HG02970 (cell line): ENCODE measurements around the gene MFAP2.

Experiments used
- ATAC-seq: cut with Tn5 transposase; IDR thresholded peaks from one replicate; pipeline ENCODE4 v1.9.1; 2021; ENCODE audit warnings: mild to moderate bottlenecking, moderate library complexity, moderate number of reproducible peaks; ENCODE audit not compliant: unreplicated experiment, low FRiP score

Gene MFAP2

GRCh38 chr1:16981269-16981849 lies 939 bp upstream of the MFAP2 start:
- ATAC-seq, result no peak

GRCh38 chr1:16979475-16980327 lies 719 bp downstream of the MFAP2 start:
- no peak for ATAC-seq

- no peak for ATAC-seq
Observed at GRCh38 chr1:16978567-16979474, 1.6 kb downstream of the MFAP2 start.

GRCh38 chr1:16978139-16978538 lies 2.3 kb downstream of the MFAP2 start:
- no peak for ATAC-seq

- no peak for ATAC-seq
Observed at GRCh38 chr1:16977377-16977776, 3.0 kb downstream of the MFAP2 start.

DNA sequence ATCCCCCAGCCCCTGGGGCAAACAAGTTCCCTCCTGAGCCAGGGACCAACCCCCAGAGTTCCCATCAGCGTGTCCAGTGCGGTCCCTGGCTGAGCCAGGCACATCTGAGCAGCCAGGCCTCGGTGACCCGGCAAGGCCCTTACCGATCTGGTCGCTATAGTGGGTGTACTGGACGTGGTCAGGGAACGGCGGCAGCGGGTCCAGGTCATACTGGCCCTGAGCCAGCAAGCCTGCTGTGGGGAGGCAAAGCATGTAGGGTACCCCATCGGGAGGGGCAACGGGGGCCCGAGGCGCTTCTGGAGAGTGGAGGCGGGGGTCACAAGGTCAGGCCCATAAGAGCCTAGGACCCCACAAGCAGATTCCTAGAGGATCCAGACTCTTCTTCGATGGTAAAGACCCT lies 3.5 kb downstream of the MFAP2 start:
- ATAC-seq, result no peak

DNA sequence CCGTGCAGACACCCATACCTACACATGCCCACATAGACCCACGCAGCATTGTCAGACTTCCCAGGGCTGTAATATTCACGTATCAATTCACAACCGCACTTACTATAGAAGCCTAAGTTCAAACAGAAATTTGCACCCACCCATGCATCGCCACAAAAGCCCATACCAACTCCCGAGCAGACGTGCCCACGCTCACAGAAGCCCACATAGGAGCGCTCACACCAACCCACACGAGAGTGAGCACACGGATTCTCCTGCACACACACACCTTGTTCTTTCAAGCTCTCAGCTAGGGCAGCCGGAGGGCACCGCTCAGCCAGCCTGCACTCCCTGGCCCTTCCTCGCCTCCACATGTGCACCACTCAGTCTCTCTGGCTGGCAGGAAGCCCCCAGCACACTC lies 4.6 kb downstream of the MFAP2 start:
- no peak for ATAC-seq

DNA sequence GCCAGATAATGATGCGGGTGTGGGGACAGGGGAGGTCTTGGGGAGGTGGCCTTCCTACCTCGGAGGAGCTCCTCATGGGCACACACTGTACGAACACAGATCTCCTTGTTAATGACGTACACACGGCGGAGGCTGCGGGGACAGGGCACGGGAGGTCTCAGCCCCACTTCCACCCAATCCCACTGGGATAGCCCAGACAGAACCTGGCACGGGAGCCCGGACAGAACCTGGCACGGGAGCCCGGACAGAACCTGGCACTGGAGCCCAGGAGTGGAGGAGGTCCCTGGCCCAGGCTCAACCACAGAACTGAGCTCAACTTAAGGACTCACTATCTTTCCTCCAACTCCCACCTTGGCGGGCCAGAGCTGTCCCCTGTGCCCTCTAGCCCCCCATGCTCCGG lies 5.2 kb downstream of the MFAP2 start:
- no peak for ATAC-seq

GRCh38 chr1:16973215-16973614 lies 7.2 kb downstream of the MFAP2 start:
- no peak for ATAC-seq

DNA sequence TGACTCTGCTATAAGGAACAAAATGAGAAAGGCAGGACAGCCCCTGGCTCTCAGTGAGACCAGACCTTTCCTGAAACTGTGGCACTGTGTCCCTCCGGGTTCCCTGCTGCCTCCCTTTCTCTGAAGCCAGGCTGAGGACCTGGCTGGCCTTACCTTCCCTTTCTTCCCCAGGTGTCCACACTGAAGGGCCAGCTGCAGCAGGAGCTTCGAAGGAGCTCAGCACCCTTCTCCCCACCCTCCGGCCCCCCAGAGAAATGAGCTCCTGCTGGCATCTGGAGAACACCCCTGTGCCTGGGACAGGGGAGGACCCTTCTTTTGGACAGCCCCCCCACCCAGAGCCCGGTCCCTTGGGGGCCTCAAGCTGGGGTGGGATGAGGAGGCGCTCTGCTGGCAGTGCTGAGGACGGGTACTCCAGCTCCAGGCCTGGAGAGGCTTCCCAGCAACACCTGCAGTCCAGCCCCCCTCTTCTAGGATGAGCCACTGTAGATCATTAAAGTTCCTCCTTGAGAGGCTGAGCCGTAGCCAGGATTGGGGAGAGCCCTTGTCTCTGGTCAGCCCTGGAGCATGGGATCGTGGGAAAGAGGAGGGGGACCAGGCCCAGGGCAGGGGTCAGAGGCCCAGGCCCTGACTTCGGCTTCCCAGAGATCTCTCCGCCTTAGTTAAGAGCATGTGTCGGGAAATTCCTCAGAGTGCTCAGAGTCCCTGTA lies 8.1 kb downstream of the MFAP2 start:
- ATAC-seq, result no peak

- ATAC-seq, result no peak
Observed at GRCh38 chr1:16971341-16972188, 8.9 kb downstream of the MFAP2 start.

DNA sequence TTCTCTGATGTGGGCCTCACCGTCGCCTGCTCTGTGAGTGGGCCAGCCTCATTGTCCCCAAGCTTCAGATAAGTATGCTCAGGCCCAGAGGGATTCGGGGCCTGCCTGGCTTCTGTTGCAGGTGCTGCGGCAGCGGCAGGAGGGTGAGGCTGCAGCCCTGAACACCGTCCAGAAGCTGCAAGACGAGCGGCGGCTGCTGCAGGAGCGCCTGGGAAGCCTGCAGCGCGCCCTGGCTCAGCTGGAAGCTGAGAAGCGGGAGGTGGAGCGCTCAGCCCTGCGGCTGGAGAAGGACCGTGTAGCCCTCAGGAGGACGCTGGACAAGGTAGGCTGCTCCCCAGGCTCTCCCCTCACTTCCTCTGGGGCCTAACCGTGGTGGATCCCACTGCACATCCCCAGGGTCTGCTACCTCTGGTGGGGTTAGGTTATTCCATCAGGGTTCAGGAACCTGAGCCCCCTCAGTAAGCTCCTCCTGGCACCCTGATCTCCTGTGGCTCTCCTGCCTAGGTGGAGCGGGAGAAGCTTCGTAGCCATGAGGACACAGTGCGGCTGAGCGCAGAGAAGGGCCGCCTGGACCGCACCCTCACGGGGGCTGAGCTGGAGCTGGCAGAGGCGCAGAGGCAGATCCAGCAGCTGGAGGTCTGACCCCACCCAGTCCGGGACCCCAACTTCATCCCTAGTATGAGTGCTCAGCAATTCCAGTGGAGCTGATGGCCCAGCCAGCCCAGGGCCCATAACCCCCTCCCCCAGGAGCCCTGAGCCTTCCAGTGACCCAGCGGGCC lies 10.1 kb downstream of the MFAP2 start:
- no peak for ATAC-seq

- no peak for ATAC-seq
Observed at GRCh38 chr1:16969651-16970050, 10.8 kb downstream of the MFAP2 start.

DNA sequence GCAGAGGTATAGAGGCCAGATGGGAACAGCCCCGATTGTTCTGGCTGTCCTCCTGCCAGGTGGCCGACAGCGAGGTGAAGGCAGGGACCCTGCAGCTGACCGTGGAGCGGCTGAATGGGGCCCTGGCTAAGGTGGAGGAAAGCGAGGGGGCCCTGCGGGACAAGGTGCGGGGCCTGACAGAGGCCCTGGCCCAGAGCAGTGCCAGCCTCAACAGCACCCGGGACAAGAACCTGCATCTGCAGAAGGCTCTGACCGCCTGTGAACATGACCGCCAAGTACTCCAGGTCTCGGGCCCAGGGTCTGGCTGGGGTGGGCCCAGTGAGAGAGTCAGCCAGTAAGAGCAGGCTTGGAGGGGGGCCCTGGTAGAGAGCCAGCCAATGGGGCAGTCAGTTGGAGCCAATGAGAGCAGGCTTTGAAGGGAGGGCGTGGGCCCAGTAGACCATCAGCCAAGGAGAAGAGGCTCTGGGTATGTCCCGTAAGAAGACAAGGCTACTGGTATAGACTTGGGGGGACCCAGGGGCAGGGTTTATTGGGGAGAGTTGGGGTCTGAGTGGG lies 11.3 kb downstream of the MFAP2 start:
- no peak for ATAC-seq

DNA sequence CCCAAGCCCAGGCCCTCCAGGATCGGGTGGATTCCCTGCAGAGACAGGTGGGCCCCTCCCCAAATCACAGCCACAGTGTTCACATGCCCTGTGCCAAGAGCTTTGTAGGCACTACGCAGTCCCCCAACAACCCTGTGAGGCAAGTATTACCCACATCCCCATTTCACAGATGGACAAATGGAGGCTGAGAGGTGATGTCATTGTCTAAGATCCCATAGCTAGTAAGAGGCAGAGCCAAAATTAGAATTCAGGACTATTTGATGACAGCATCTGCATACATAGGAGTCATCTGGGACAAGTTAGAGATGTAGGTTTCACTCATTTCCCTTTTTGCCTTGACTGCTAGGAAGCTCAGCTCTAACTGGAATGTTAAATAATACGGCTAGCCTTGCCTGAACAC lies 12.0 kb downstream of the MFAP2 start:
- ATAC-seq, result no peak

GRCh38 chr1:16967962-16968361 lies 12.5 kb downstream of the MFAP2 start:
- ATAC-seq, result no peak

- no peak for ATAC-seq
Observed at GRCh38 chr1:16967095-16967575, 13.3 kb downstream of the MFAP2 start.

DNA sequence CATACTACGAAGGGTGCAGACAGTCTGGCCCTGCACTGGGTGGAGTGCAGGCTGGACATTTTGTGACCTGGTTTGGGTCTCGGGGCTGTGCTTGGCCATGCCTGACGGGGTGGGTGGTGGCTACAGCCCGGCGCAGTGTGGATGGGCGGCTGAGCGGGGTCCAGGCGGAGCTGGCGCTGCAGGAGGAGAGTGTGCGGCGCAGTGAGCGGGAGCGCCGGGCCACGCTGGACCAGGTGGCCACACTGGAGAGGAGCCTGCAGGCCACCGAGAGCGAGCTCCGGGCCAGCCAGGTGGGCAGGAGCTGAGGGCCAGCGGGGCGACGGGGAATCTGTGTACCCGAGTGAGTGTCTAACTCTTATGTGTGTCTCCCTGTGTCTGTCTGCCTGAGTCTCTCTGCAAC lies 14.1 kb downstream of the MFAP2 start:
- no peak for ATAC-seq
